Loucy (cell line): ENCODE measurements around the gene APMAP.

ENCODE experiments used
- H2AFZ ChIP-seq: fragments of 200-600 bp; sonication (generic); 2 replicates; pipeline ENCODE4 v1.6.0; 2016; ENCODE audit warnings: antibody characterized with exemption, mild to moderate bottlenecking, low read length, moderate library complexity
- H3F3A ChIP-seq: fragments of 200-600 bp; 2 replicates; pipeline ENCODE4 v1.6.0; 2016; ENCODE audit warnings: antibody characterized with exemption, low read depth, mild to moderate bottlenecking
- H3K27me3 ChIP-seq: fragments of 200-600 bp; sonication (generic); 2 replicates; pipeline ENCODE4 v1.6.1; 2014; ENCODE audit warnings: low read length, mild to moderate bottlenecking; ENCODE audit not compliant: insufficient read depth, poor library complexity, severe bottlenecking
- H3K36me3 ChIP-seq: fragments of 200-600 bp; sonication (generic); 2 replicates; pipeline ENCODE4 v1.6.1; 2016; ENCODE audit warnings: low read length; ENCODE audit not compliant: insufficient read depth
- H3K4me1 ChIP-seq: fragments of 200-600 bp; sonication (generic); 2 replicates; pipeline ENCODE4 v1.5.1; 2014; ENCODE audit warnings: low read length, mild to moderate bottlenecking; ENCODE audit not compliant: insufficient read depth, poor library complexity, severe bottlenecking
- H3K4me2 ChIP-seq: fragments of 200-600 bp; sonication (generic); 2 replicates; pipeline ENCODE4 v1.6.0; 2014; ENCODE audit warnings: antibody characterized with exemption, low read length, low read depth, mild to moderate bottlenecking; ENCODE audit not compliant: poor library complexity, severe bottlenecking
- H3K4me3 ChIP-seq: fragments of 200-600 bp; sonication (generic); 2 replicates; pipeline ENCODE4 v1.5.1; 2014; ENCODE audit warnings: low read length, mild to moderate bottlenecking, mixed read lengths; ENCODE audit not compliant: poor library complexity, severe bottlenecking
- H3K79me2 ChIP-seq: fragments of 200-600 bp; sonication (generic); 2 replicates; pipeline ENCODE4 v1.6.1; 2014; ENCODE audit warnings: low read length; ENCODE audit not compliant: insufficient read depth
- H3K9ac ChIP-seq: fragments of 200-600 bp; sonication (generic); 2 replicates; pipeline ENCODE4 v1.6.0; 2014; ENCODE audit warnings: mild to moderate bottlenecking, low read depth, low read length, moderate library complexity; ENCODE audit not compliant: poor library complexity, severe bottlenecking
- H3K9me2 ChIP-seq: fragments of 200-600 bp; sonication (generic); replicated peaks from 2 replicates; pipeline ENCODE4 v1.6.1; 2016; ENCODE audit warnings: low read depth, low read length, mixed read lengths
- H3K9me3 ChIP-seq: fragments of 200-600 bp; sonication (generic); 2 replicates; pipeline ENCODE4 v1.6.1; 2014; ENCODE audit warnings: mild to moderate bottlenecking, antibody characterized with exemption, low read length, low read depth; ENCODE audit not compliant: insufficient read depth
- H4K20me1 ChIP-seq: fragments of 200-600 bp; sonication (generic); 2 replicates; pipeline ENCODE4 v1.6.0; 2014; ENCODE audit warnings: antibody characterized with exemption, low read length, mild to moderate bottlenecking; ENCODE audit not compliant: insufficient read depth, poor library complexity, severe bottlenecking
- EZH2phosphoT487 ChIP-seq: fragments of 200-600 bp; IDR thresholded peaks from 2 replicates; pipeline ENCODE4 v1.6.1; 2018; ENCODE audit warnings: antibody characterized with exemption, mild to moderate bottlenecking, moderate library complexity, borderline replicate concordance
- TF ChIP-seq, protein P1 (sequence below): fragments of 200-600 bp; sonication (generic); conservative IDR thresholded peaks from 2 replicates; pipeline ENCODE4 v1.5.1; 2014; ENCODE audit warnings: mild to moderate bottlenecking, antibody characterized with exemption, low read length

Gene APMAP

DNA sequence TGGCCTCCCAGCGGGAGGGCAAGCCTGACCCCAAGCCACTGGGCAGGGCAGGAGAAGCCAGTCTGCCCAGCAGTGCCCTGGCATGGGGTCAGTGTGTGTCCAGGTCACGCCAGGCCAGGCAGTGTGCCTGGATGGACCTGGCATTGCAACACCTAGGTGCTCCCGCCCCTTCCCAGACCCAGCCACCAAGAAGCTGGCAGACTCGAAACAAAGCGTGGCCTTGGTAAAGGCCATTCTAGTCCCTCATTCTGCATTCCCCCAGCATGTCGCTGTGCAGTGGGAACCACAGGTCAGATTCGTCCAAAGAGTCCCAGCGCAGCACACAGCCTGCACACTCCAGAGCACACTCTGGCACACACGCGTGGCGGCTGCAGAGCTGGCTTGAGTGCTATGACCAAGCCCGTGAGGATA, 19.3 kb upstream of the APMAP start:
- Histone ChIP-seq H3K9ac (no peak overlapping the region), H3K36me3 (peaks cover 93% of the 10 kb centered on the region; the same call in 1 of the 2 replicates), H2AFZ (no peak overlapping the region), H3K4me1 (no peaks in the 10 kb centered on the region), H3K9me2 (no peaks in the 10 kb centered on the region), H3K27me3 (no peaks in the 10 kb centered on the region), H3K4me3 (no peak overlapping the region), H4K20me1 (no peaks in the 10 kb centered on the region), H3K9me3 (no peaks in the 10 kb centered on the region), H3K4me2 (no peak overlapping the region), H3F3A (no peaks in the 10 kb centered on the region), H3K79me2 (no peaks in the 10 kb centered on the region)
- TF ChIP-seq, protein P1, sequence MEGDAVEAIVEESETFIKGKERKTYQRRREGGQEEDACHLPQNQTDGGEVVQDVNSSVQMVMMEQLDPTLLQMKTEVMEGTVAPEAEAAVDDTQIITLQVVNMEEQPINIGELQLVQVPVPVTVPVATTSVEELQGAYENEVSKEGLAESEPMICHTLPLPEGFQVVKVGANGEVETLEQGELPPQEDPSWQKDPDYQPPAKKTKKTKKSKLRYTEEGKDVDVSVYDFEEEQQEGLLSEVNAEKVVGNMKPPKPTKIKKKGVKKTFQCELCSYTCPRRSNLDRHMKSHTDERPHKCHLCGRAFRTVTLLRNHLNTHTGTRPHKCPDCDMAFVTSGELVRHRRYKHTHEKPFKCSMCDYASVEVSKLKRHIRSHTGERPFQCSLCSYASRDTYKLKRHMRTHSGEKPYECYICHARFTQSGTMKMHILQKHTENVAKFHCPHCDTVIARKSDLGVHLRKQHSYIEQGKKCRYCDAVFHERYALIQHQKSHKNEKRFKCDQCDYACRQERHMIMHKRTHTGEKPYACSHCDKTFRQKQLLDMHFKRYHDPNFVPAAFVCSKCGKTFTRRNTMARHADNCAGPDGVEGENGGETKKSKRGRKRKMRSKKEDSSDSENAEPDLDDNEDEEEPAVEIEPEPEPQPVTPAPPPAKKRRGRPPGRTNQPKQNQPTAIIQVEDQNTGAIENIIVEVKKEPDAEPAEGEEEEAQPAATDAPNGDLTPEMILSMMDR: no peak
- no peak for TF ChIP-seq EZH2phosphoT487

DNA sequence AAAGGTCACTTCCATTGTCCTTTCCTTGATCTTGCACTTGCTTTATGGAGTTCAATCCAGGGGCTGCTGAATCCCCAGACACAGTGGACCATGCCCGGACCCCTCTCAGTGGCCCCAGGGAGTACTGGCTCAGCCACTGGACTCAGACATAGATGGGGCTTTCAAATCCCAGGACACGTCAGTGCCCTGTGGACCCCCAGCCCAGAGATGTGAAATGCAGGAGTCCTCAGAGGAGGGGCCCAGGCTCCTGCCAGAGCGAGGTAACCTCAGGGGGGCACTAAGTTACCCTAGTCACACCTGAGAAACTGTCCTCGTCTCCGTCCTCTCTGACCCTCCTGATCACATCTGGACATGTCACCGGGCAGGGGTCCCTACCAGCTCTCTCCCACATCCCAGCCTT, 18.7 kb upstream of the APMAP start:
- no peak overlapping the region for H3K9ac ChIP-seq
- peaks cover 95% of the 10 kb centered on the region; the same call in 1 of the 2 replicates for H3K36me3 ChIP-seq
- no peaks in the 10 kb centered on the region for H3F3A ChIP-seq
- no peaks in the 10 kb centered on the region for H3K4me1 ChIP-seq
- no peaks in the 10 kb centered on the region for H3K79me2 ChIP-seq
- TF ChIP-seq EZH2phosphoT487: no peak
- TF ChIP-seq, protein P1: no peak
- H3K4me3 ChIP-seq: no peak overlapping the region
- no peak overlapping the region for H3K4me2 ChIP-seq
- no peaks in the 10 kb centered on the region for H3K9me2 ChIP-seq
- no peaks in the 10 kb centered on the region for H4K20me1 ChIP-seq
- no peaks in the 10 kb centered on the region for H3K27me3 ChIP-seq
- H2AFZ ChIP-seq: no peak overlapping the region
- H3K9me3 ChIP-seq: no peaks in the 10 kb centered on the region

DNA sequence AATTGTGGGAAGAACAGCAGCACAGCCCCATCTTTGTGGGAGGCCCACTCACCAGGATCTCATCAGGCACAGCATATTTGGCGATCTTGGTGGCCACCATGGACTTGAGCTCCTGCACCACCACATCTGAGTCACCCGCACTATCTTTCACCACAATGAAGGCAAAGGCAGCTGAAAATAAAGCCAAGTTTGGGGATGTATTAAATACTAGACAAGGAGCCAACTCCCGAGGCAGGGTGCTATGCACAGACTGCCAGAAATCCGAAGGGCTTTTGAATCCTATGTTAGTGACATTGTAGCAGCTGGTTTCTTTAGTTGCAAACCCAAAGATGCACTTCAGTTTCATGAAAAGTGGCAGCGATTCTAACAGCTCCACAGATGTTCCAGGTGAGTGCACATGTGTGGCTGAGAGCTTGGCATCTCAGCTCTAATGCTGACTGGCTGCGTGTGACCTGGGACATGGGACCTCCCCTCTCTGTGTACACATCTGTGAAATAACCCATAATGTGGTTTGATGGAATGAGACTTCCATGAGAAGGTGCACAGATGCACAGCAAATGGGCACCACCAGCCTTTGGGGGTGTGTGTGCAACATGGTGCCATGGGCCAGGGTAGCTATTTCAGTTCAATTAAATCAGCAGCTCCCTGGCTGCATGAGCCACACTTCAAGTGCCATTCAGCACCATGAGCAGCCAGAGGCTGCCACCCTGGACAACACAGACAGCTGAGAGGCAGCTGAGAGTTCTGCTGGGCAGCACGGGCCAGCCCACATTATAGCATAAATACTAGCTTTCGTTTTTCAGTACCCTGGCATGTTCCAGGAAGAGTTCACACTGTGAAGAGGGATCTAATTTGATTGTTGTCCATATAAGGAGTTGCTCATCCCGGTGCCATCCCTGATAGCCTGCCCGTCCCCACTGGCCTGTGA, 16.9 kb upstream of the APMAP start:
- H3F3A ChIP-seq: no peaks in the 10 kb centered on the region
- H3K9me2 ChIP-seq: no peaks in the 10 kb centered on the region
- TF ChIP-seq, protein P1: no peak
- no peak for TF ChIP-seq EZH2phosphoT487
- H3K4me3 ChIP-seq: no peak overlapping the region
- no peak overlapping the region for H2AFZ ChIP-seq
- no peak overlapping the region for H3K4me2 ChIP-seq
- no peaks in the 10 kb centered on the region for H3K4me1 ChIP-seq
- peaks cover 94% of the 10 kb centered on the region; the same call in 1 of the 2 replicates for H3K36me3 ChIP-seq
- H3K79me2 ChIP-seq: no peaks in the 10 kb centered on the region
- H3K9me3 ChIP-seq: no peaks in the 10 kb centered on the region
- no peak overlapping the region for H3K9ac ChIP-seq
- no peaks in the 10 kb centered on the region for H4K20me1 ChIP-seq
- H3K27me3 ChIP-seq: no peaks in the 10 kb centered on the region
